HG03575 (cell line): ENCODE data around the gene ATP12A.

Source experiments
- ATAC-seq: cut with Tn5 transposase; IDR thresholded peaks from one replicate; pipeline ENCODE4 v1.9.1; 2021; ENCODE audit not compliant: unreplicated experiment, insufficient number of reproducible peaks, low FRiP score; ENCODE audit errors: extremely low read depth

ATP12A gene

DNA sequence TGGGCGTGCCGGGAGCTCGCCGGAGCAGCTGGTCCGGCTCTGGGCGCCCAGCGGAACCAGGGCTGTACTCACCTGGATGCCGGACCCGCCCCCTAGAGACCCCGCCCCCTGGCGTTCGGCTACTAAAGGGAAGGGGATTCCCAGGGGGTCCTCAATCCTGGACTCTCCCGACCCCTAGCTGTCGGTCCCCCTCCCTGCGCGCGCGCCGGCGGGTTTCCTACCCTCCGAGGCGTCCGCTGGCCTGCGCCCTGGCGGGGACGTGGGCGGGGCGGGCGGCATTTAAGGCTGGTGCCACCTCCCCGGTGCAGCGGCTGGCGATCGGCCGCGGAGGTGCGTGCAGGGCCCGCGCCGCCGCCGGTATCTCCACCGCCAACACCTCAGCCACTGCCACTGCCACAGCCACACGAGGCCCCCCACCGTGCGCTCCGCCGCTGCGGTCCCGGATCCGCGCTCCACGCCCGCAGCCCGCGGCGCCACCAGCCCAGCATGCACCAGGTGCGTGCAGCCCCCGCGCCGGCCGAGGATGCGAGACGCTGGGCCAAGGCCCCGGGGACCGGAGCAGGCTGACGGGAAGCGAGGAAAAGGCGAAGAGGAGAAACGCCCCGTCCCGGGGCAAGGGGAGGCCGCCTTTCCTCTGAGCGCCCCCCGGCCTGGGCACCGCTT, at the start of gene ATP12A:
Gene ATP12A, plus strand, starts transcription at position 151 of the 663 bp plus-strand sequence. Its CDS starts 336 bp downstream, at position 487.
- no peak for ATAC-seq

- ATAC-seq = no peak
These were observed 49.2 kb upstream of the ATP12A start for GRCh38 chr13:24630851-24631620.

DNA sequence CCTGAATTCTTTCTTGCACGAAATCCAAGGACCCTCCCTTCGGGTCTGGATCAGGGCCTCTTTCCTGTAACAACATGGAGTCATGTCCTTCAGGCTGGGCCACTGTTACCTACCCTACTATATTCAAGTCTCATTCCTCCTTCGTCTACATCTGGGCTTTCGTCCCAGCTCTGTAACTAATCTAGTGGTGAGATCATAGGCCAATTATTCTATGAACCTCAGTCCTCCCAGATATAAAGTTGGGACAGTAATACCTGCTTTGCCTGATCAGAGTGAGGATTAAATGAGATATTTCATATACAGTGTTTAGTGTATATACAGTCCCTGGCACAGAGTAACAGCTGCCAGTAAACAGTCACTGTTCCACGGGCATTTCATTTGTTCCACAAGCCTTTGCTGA, 48.3 kb upstream of the ATP12A start:
- ATAC-seq = no peak

DNA sequence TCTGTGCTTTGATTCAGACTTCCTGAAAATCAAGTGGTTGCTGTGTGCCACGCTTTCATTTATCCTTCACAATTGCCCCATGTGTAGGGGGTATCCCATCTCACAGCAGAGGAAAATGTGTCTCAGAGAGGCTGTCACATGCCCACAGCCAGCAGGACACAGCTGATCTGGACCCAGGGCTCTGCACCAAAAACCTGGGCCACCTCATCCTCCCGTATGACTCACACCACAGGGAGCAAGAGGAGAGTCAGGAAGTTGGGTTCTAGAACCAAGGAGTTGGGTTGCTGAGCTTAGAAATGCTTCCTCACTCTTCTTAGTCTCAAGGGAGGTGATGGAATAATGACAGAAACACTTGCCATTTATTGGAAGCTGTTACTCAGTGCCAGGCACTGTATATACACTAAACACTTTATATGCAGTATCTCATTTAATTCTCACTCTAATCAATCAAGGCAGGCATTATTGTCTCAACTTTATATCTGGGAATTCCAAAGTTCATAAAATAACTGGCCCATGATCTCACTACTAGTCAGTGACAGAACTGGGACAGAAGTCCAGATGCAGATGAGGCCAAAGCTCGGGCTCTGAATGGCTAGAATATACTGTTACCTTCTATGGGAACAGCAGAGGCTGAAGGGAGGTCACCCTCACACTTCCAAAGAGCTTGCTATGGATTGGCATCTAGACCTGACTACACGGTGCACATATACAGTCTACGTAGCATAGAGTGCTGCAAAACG, 47.7 kb upstream of the ATP12A start:
- ATAC-seq = no peak

DNA sequence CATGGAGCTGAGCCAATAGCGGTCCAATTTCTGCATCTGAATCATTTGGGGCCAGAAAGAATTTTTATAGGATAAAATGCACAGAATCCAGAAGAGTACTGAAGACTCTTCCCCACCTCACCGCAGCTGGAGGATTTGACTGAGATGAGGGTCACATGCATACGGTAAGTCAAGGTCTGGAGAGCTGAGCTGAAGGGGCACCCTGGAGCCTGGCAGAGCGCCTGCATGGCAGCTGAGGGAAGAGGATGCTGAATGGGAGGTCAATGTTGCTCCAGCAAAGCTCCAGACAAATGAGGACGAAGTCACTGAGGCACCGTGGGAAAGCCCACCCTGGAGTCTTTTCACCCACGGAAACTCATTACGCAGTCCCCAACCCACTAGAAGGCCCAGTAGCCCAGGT, 43.4 kb upstream of the ATP12A start:
- ATAC-seq = no peak

DNA sequence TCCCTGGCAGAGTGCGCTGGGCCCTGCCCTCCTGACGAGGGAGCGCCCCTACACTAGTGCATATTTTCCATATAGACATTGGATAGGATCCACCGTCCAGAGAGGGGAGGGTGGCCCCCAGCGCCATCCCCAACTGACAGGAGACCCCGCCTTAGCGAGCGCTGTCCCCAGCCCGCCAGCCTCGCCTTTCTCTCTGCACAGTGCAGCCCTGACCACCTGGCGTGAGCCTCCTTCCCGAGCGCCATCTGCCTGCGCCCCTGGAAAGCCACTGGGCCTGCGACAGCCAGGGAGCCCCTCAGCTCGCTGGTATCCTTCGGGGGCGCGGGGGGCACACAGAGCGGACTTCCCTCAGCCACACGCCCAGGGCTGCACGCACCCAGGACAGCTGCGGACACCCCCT, 42.1 kb upstream of the ATP12A start:
- ATAC-seq = no peak

GRCh38 chr13:24640752-24641151, 39.5 kb upstream of the ATP12A start:
- ATAC-seq = no peak

DNA sequence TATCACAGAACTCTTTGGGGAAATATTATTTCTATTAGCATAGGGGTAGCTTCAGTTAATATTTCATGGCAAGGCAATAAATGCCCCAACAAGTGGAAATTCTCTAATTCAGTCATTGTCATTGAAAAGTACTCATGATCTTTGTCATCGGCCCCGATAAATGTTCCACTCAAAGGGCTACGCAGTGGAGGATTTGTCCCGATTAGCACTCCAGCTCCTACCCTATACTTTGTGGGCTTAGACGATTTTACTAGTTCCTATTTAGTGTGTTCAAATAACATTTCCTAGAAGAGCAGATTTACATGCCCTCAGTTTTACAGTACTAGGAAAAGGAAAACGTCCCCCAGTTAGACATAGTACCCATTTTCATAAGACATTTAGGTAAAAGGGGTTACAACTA, 38.0 kb upstream of the ATP12A start:
- ATAC-seq = no peak

DNA sequence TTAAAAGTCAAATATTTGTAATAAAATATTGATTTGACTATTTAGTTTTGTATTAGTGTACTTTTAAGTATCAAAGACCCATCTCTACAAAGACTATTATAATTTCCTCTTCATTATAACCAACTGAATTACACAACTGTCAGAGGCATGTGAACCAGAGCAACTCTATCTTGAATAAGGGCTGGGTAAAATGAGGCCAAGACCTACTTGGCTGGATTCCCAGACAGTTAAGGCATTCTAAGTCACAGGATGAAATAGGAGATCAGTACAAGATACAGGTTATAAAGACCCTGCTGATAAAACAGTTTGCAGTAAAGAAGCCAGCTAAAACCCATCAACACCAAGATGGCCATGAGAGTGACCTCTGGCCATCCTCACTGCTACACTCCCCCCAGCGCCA, 36.2 kb upstream of the ATP12A start:
- ATAC-seq = no peak

- ATAC-seq = no peak
These were observed 31.9 kb upstream of the ATP12A start for GRCh38 chr13:24648271-24648670.

DNA sequence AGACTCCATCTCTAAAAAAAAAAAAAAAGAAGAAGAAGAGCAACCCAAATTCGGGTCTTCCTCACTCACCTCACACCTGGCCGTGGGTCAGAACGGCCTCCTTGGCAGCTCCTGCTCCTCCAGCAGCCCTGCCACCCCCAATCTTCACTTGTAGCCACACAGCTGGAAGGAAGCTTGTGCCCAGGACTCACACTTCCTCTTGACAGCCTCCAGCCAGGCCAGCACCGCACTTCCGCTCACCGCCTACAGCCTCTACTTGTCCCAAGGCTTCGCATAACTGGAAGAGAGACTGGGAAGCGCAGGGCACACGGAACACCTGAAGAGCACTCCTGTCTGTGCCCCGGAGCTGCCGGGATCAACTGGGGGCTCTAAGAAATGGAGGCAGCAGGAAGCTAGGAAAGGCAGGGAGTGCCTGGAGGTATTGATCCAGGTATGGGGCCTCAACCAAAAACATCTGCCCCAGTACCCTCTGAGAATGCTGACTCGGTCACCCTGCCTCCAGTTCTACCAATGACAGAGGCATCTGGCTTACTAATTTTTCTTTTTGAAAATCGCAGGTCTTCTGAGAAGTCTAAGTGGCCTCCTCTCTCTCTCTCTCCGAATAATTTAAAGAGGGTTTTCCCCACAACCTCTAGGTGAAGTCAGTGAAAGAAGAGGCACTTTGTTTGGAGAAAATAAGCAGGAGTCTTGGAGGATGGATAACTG, 31.1 kb upstream of the ATP12A start:
- ATAC-seq = no peak

GRCh38 chr13:24649688-24650043, 30.5 kb upstream of the ATP12A start:
- no peak for ATAC-seq

DNA sequence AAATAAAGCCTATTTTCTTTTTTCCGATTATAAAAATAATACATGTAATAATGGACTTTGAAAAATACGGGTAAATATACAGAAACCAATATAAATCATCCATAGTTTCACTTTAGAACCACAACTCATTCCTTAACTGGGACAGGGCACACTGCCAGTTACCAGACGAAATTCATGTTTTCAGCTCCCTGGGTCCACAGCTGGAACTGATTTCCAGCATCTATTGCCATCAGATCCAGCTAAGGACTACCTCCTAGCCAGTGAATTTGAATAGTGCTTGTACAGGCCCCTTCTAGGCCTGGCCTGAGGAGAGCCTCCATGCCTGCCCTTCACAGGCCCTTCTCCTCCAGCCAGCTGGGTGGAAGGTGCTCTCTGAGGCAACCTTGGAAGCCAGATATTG, 30.0 kb upstream of the ATP12A start:
- no peak for ATAC-seq

GRCh38 chr13:24651718-24652345, 28.4 kb upstream of the ATP12A start:
- no peak for ATAC-seq

- no peak for ATAC-seq
These were observed 27.8 kb upstream of the ATP12A start for GRCh38 chr13:24652359-24652758.

DNA sequence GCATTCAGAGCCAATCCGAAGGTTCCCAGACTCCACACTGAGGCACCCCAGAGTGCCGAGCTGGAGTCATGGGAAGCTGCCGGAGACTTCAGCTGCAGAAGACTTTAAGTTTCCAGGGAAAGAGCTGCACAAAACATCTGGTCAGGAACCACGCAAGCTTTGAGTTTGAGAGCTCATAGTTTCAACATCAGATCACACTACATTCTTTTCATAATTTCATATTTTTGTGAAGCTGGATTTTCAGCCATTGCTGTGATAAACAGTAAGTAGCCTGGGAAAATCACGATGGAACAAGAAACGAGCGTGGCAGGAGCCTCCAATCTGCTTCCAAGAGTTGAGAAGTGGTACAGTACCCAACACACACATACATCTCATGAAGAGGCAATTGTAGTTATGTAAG, 25.5 kb upstream of the ATP12A start:
- no peak for ATAC-seq

- ATAC-seq = no peak
These were observed 21.0 kb upstream of the ATP12A start for GRCh38 chr13:24659239-24659638.

DNA sequence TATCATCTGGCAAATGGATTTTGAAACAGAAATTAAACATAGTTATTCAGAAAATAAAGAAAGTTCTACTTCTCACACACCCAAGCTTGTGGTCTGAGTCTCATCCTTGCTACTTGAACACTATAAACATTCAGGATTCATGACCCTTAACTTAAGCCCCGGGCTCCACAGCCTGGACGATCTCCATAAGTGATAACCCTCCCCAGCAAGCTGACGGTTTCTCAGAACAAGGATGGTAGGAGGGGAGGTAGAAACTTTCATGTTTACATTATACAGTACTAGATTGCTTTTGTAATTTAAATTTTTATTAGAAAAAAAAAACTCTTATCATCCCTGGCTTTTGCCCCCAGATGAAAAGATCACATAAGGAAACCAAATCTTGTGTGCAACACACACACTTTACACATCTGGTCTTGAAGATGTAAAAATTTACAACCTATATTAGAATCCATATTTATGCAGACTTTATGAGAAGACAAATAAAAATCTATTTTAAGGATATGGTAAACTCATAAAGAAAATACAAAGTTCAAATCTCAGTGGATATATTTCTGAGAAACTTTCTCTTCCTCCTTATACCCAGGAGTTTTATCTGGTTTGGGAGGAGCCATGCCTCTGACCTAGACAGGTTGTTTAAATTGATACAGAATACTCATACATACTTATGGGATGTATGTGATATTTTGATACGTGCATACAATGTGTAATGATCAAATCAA, 20.0 kb upstream of the ATP12A start:
- ATAC-seq = no peak
